K562 (cell line): ENCODE data around the gene GNA14. TPM values are rescaled to one million over a fixed set of nuclear protein-coding genes. Genes with fewer than 3 reads are reported as not detected.

Source experiments
- ATAC-seq: fragments of 200-7000 bp; cut with Tn5 transposase; 3 replicates; pipeline ENCODE4 v1.9.1; 2020; ENCODE audit warnings: moderate library complexity
- BruUV-seq: library from RNA; stranded (reverse); fragments of 400-500 nt; replicated peaks from 2 replicates; lab custom pipeline; 2021; lab: Mats Ljungman, UMichigan
- CTCF ChIA-PET: fragments of 300-600 bp; formaldehyde crosslinking; extraction: SDS; loops from one replicate; lab custom pipeline; 2021; ENCODE audit warnings: low intra/inter-chr PET ratio; lab: Yijun Ruan, JAX
- POLR2A ChIA-PET: fragments of 300-600, 350-650 bp; sonication (Branson Sonifier 250); formaldehyde crosslinking; extraction: SDS; loops from one replicate; lab custom pipeline; 2021; ENCODE audit warnings: antibody characterized with exemption, inconsistent platforms; lab: Yijun Ruan, JAX
- DNase-seq, 4 experiments: peaks; one replicate each; pipeline versions ENCODE4 v3.0.0 to v3.0.0-alpha.2; 2011 to 2018; ENCODE audit warnings: low spot score in 3 of 4, mixed read lengths in 3 of 4; ENCODE audit errors: extremely low read depth in 1 of 4
- FAIRE-seq: peaks from 2 replicates; lab custom pipeline; 2011; peaks lifted over from hg19 to GRCh38; lab: Jason Lieb, UNC
- H2AFZ ChIP-seq: 2 replicates; pipeline ENCODE4 v1.6.0; 2011; ENCODE audit warnings: low read depth, low read length, control low read depth, inconsistent platforms
- H3K27ac ChIP-seq: fragments of 200-600 bp; 3 replicates; pipeline ENCODE4 v1.8.0; 2011; ENCODE audit warnings: low read depth, mild to moderate bottlenecking, control low read depth, inconsistent platforms, low read length, moderate library complexity, mixed read lengths; ENCODE audit errors: extremely low read depth
- H3K27me3 ChIP-seq, 2 experiments: fragments of 300-600 bp in 1 of 2; 2 replicates in 1 of 2; 3 replicates in 1 of 2; pipeline versions ENCODE4 v1.6.0 to v1.8.0; 2011; ENCODE audit warnings: inconsistent platforms in 2 of 2, low read length in 2 of 2, mild to moderate bottlenecking in 1 of 2, mixed read lengths in 1 of 2, moderate library complexity in 1 of 2; ENCODE audit not compliant: control insufficient read depth in 2 of 2, insufficient read depth in 2 of 2
- H3K36me3 ChIP-seq: fragments of 300-600 bp; 3 replicates; pipeline ENCODE4 v1.8.0; 2011; ENCODE audit warnings: mild to moderate bottlenecking, low read length, inconsistent platforms; ENCODE audit not compliant: control insufficient read depth, insufficient read depth
- H3K4me1 ChIP-seq, 2 experiments: fragments of 200-600 bp in 1 of 2; replicated peaks in 1 of 2; 2 replicates in 1 of 2; 3 replicates in 1 of 2; pipeline versions ENCODE4 v1.5.1 to v1.8.0; 2011; ENCODE audit warnings: inconsistent platforms in 2 of 2, low read length in 2 of 2, mild to moderate bottlenecking in 1 of 2, mixed read lengths in 1 of 2, moderate library complexity in 1 of 2; ENCODE audit not compliant: control insufficient read depth in 2 of 2, insufficient read depth in 2 of 2
- H3K4me2 ChIP-seq: 2 replicates; pipeline ENCODE4 v1.6.1; 2011; ENCODE audit warnings: low read length, control low read depth, inconsistent platforms, mixed read lengths; ENCODE audit not compliant: insufficient read depth
- H3K4me3 ChIP-seq: fragments of 200-600 bp; sonication (generic), shearing (Covaris generic); 2 replicates; pipeline ENCODE4 v1.5.1; 2016; ENCODE audit warnings: control low read depth, inconsistent platforms
- H3K79me2 ChIP-seq: fragments of 200-600 bp; 3 replicates; pipeline ENCODE4 v1.8.0; 2011; ENCODE audit warnings: low read length, inconsistent platforms; ENCODE audit not compliant: control insufficient read depth, insufficient read depth
- H3K9ac ChIP-seq, 2 experiments: 2 replicates each; pipeline versions ENCODE4 v1.6.0 to v1.6.1; 2011; ENCODE audit warnings: low read depth in 2 of 2, low read length in 2 of 2, control low read depth in 1 of 2, inconsistent platforms in 1 of 2, mild to moderate bottlenecking in 1 of 2, mixed read lengths in 1 of 2; ENCODE audit not compliant: insufficient read depth in 1 of 2
- H3K9me1 ChIP-seq: one replicate; pipeline ENCODE4 v1.6.0; 2011; ENCODE audit warnings: inconsistent platforms, mild to moderate bottlenecking, low read length, moderate library complexity; ENCODE audit not compliant: control insufficient read depth, insufficient read depth
- H3K9me3 ChIP-seq: replicated peaks from 2 replicates; pipeline ENCODE4 v1.5.1; 2011; ENCODE audit warnings: low read depth, low read length, inconsistent platforms; ENCODE audit not compliant: control insufficient read depth, insufficient read depth
- H4K20me1 ChIP-seq: replicated peaks from 2 replicates; pipeline ENCODE4 v1.6.1; 2011; ENCODE audit warnings: low read length, inconsistent platforms, mixed read lengths; ENCODE audit not compliant: control insufficient read depth, insufficient read depth
- C11orf30 ChIP-seq: fragments of 450-650 bp; IDR thresholded peaks from 2 replicates; pipeline ENCODE4 v1.6.1; 2016; ENCODE audit warnings: low read depth, mild to moderate bottlenecking
- CBFA2T3 ChIP-seq: fragments of 450-650 bp; IDR thresholded peaks from 2 replicates; pipeline ENCODE4 v1.6.1; 2017
- CBX2 ChIP-seq: fragments of 200-600 bp; sonication (generic); IDR thresholded peaks from one replicate; pipeline ENCODE4 v1.6.1; 2012; ENCODE audit warnings: mild to moderate bottlenecking, low read length, inconsistent platforms; ENCODE audit not compliant: insufficient read depth, poor library complexity, severe bottlenecking
- ETV1 ChIP-seq: fragments of 450-650 bp; conservative IDR thresholded peaks from 2 replicates; pipeline ENCODE4 v1.6.1; 2016; ENCODE audit warnings: missing genetic modification characterization, control low read depth, low read depth, missing compliant biosample characterization
- EZH2 ChIP-seq: IDR thresholded peaks from 2 replicates; pipeline ENCODE4 v1.6.1; 2012; ENCODE audit warnings: low read depth, mild to moderate bottlenecking, inconsistent platforms, low read length, borderline replicate concordance
- FOXP4 ChIP-seq: sonication (generic); formaldehyde crosslinking; IDR thresholded peaks from 2 replicates; pipeline ENCODE4 v1.8.0; 2022; ENCODE audit warnings: mild to moderate bottlenecking, missing genetic modification reagents, borderline replicate concordance
- PKNOX1 ChIP-seq: fragments of 450-650 bp; IDR thresholded peaks from 2 replicates; pipeline ENCODE4 v1.6.1; 2016
- ZNF184 ChIP-seq: sonication (generic); formaldehyde crosslinking; IDR thresholded peaks from 2 replicates; pipeline ENCODE4 v1.5.0; 2020; ENCODE audit warnings: missing genetic modification reagents
- WGBS: fragments of 100-300 bp; shearing (Covaris generic); methylation state at CpG from one replicate; pipeline ENCODE4 v1.1.6; 2016; ENCODE audit warnings: low coverage, mixed read lengths; ENCODE audit not compliant: insufficient coverage; ENCODE audit errors: missing lambda C conversion rate; 5-methylcytosine and 5-hydroxymethylcytosine counted together
- in situ Hi-C: fragments of 300-500 bp; cut with MboI; formaldehyde crosslinking; loops from 4 replicates; pipeline ENCODE4 v1.15.0; 2018; ENCODE audit warnings: inconsistent platforms, mixed read lengths
- intact Hi-C: fragments of 100-400 bp; cut with micrococcal nuclease; formaldehyde crosslinking; loops from 2 replicates; pipeline ENCODE4 v1.14.2; 2022
- polyA plus RNA-seq, 8 experiments: library from polyadenylated mRNA; depleted of rRNA in 4 of 8; stranded (reverse) in 5 of 8; unstranded in 3 of 8; fragments of >200 nt; fragmentation: Nextera tagmentation in 2 of 8; fragmentation: Illumina TruSeq in 1 of 8; extraction: Ambion mirVana in 2 of 8; extraction: Trizol in 1 of 8; gene quantifications; 2 replicates each; pipeline versions ENCODE4 v1.2.1 to v1.2.3, GENCODE V29; 2011 to 2014; ENCODE audit warnings: inconsistent platforms in 1 of 8, missing spikeins in 1 of 8
- total RNA-seq, 7 experiments: library from RNA; depleted of rRNA in 6 of 7; stranded (reverse); fragments of >200 nt in 6 of 7; fragmentation: Illumina TruSeq in 2 of 7; extraction: Trizol in 2 of 7; gene quantifications; 2 replicates each; pipeline versions ENCODE4 v1.2.1 to v1.2.3, GENCODE V29; 2011 to 2021; ENCODE audit warnings: low replicate concordance in 1 of 7

GNA14 gene
- total and polyA plus RNA-seq, 9 of the 15 experiments (the other 6 are each of a cell fraction or from before 2014, with no cell fraction given) = 0.03 to 0.11 (median 0.03) TPM; not detected in 6

- ATAC-seq (no peak), FAIRE-seq (no peak), DNase-seq (no peak)
- intact Hi-C loops = no loop called here
- no peaks in the 10 kb centered on the region for H3K27me3 ChIP-seq
- no peak overlapping the region for H3K27ac ChIP-seq
- WGBS = 0% methylated on average over 1 of the region's 1 CpG
- H3K4me1 ChIP-seq = no peaks in the 10 kb centered on the region
- H3K4me3 ChIP-seq = no peak overlapping the region
- in situ Hi-C loops = no loop called here
- no TSS peak for BruUV-seq
- H2AFZ ChIP-seq = no peak overlapping the region
- H3K36me3 ChIP-seq = no peaks in the 10 kb centered on the region
- H3K9me1 ChIP-seq = no peaks in the 10 kb centered on the region
- TF ChIP-seq ETV1 (tag) (no peak), FOXP4 (CRISPR knock-in tag) (no peak), CBFA2T3 (no peak), PKNOX1 (no peak), EZH2 (no peak), CBX2 (no peak), C11orf30 (no peak), ZNF184 (no peak)
- H3K9ac ChIP-seq = no peak overlapping the region
- H3K79me2 ChIP-seq = no peaks in the 10 kb centered on the region
- CTCF ChIA-PET = no interaction called here
- no peaks in the 10 kb centered on the region for H4K20me1 ChIP-seq
- no peak overlapping the region for H3K4me2 ChIP-seq
- POLR2A ChIA-PET = no interaction called here
- H3K9me3 ChIP-seq = no peaks in the 10 kb centered on the region
Measured at GRCh38 chr9:77486968-77487367, 161.2 kb downstream of the GNA14 start.
